GM18867 (cell line): ENCODE data around the gene PTPRN2.
"Not testable (repeated sequence)": the region's sequence is repeated elsewhere in the genome, so short reads cannot be mapped to it uniquely, and the experiment has no call there.

ENCODE experiments used
- ATAC-seq: cut with Tn5 transposase; IDR thresholded peaks from one replicate; pipeline ENCODE4 v1.9.1; 2021; ENCODE audit warnings: mild to moderate bottlenecking, moderate library complexity; ENCODE audit not compliant: unreplicated experiment

PTPRN2 gene

DNA sequence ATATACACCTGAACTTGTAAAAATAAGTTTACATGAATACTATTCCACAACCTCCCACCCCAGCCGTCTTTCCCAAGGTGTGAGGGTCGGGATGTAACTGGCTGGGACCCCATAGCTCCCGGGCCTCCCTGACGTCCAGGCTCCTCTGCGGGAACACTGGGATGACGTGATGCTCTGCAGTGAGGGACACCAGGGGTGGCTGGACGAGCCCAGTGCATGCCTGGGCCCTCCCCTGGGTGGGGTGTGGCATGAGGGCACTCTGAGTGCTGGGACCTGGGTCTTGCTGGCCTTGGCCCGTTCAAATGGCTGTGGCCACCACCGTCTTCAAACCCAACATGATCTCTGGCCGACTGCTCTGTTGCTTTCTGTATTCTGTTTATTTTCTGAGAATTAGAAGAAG lies 1068.4 kb downstream of the PTPRN2 start:
- ATAC-seq: no peak

DNA sequence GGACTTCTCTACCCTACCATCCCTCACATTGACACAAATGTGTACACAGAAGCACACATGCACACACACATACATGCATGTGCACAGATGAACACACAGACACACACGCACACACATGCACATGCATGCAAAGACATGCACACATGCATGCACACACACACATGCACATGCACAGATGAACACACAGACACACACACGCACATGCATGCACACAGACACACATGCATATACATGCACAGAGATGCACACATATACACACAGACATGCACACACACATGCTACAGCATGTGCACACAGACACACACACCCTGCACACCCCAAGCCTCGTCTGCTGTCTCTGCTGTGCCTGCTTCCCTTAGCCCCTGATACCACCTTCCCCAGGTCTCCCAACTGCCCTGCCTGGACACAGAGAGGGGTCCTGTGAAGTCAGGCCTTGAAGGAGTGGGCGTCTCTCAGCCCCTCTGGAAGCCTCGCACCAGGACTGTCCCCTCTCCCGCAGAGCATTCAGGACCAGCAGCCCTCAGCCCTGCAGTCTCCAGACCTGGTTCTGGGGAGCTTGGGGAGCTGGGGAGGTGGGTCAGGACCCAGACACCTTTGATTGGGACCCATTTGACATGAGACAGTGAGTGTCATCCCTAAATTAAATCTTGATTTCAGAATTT lies 1069.0 kb downstream of the PTPRN2 start:
- ATAC-seq: no peak

DNA sequence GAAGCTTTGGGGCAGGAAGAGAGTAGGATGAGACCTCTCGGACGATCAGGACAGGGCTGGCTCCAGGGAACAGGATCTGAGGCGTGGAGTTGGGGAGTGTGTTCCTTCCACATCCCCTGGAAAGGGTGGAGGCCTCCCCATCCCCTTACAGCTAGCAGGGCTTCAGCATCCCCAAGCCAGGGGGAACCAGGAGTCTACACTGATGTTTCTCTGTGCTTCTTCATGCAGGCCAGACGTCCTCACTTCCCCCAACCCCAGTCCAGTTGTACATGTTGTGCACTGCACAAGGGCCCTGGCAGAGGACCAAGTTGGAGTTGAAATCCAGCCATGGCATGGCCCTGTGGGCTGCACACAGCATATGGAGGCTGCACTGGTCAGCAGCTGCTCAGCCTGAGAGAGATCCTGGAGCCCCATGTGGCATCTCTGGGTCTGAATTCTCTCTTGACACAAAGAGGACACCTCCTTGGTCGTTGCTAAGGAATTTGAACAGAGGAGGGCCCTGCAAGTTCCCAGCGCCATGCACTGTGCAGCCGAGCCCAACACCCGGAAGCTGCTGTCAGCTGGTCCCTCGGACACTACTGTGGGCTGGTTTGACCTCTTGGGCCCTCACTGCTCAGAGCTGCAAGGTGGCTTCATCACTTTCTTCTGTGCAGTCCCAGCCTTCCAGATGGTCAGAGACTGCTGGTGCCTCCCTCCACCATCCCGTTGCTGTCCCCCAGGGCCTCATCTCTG lies 1069.7 kb downstream of the PTPRN2 start:
- no peak for ATAC-seq

DNA sequence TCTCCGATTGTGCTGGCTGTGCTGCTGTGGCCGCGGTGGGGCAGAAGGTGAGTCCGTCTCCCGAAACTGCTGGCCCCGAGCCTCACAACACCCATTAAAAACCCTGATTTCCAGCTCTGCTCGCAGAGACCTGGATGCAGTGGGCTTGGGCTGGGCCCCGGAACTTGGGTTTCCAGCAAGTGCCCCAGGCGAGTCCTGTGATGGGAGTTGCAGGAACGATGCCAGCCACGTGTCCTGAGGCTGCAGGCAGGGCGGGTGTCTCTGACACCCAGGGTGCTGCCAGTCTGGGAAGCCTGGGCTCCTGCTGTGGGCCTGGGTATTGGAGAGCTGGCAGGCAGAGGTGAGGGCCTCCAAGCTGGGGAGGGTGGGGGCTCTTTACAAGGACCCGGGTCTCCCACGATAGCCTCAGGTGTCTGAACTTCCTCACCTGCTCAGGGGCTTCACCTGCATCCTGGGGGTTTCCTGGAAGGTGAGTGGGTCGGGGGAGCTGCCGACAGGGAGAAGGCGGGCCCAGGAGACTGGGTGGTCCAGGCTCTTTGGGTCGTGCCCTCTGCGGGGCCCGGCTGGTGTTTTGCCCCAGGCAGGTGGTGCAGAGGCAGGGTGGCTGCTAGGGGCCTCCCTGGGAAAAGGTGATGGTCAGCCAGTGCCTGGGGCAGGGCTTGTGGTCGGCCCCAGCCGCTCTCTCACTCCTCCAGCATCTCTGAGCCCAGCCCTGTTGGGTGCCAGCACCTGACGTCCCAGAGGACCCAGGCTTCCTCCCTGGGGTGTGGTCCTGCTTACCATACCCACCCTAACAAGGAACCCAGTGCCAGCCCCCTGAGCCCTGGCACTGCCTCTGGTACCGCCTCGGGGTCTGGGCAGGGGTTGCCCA lies 1070.5 kb downstream of the PTPRN2 start:
- ATAC-seq: no peak

DNA sequence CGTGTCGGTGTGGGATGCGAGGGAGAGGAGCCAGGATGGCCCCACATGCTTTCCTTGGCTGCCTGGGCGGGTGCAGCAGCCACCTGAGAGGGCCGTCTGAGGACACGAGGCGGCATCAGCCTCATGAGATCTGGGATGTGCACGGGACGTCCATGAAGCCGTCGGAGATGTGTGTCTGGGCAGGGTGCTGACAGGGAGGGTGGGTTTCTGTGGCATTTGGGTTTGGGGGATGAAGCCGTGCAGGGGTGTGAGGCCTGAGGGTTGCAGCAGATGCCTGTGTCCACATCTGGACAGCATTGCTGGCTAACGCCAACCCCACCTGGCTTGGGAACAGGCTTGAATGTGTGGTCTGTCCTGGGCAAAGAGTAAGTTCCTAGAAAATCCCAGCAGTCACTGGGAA lies 1071.3 kb downstream of the PTPRN2 start:
- ATAC-seq: no peak

DNA sequence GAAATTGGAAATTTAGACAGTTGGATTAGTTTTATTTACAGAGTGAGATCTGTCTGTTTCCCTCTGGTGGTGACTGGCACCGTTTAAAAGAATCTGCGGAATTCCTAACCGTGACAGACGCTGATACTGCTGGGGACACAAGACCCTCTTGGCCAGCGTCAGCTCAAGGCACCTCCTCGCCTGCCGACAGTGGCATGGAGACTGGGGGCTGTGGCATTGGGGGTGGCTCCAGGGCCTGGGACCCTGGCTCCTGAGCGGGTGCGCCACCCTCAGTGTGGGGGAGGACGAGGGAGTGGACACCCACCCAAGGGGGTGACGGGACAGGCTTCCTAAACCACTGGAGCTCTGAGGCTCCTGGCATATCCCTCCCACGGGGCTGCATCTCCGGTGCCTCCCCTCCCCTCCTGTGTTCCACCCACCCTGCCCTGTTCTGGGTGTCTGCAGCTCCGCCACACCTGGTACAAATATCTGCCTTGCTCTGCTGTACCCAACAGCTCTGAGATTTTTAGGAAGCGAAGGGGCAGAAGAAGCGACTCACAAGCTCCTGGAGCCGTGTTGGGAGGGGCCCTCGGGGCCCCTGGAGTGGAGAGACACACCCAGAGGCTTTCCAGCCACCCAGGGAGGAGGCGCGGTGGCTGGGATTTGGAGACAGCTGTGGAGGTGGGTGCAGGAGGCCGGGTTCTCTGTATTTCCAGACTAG lies 1072.1 kb downstream of the PTPRN2 start:
- no peak for ATAC-seq

DNA sequence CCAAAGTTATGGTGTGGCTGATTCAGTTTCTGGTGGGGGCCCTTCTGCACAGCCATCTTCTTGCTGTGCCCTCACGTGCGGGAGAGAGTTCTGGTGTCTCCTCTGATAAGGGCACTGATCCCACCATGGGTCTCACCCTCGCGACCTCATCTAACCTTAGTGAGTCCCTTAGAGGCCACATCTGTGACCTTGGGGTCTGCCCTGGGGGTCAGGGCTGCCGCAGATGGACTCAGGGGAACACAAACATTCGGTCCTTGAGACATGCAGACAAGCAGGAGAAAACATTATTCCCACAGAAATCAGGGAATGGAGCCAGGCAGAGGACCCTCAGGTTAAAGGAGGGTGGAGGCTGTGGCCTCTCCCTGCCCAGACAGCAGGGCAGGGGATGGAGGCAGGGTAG lies 1072.9 kb downstream of the PTPRN2 start:
- ATAC-seq: no peak

DNA sequence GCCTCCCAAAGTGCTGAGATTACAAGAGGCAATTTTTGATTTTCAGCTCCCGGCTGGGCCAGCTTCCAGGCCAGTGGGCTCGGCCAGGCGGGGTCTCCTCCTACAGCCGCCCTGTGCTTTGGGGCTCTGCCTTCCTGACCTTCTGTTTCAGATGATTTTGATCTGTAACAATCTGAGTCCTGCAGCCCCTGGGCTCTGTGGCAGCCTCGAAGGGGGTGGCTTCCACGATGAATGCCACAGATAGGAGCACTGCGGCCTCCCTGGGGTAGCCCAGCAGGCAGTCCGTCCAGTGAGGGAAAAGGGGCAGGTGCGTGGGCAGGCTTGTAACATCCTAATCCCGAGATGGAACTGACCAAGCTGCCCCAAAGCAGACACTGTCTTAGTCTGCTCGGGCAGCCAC lies 1073.3 kb downstream of the PTPRN2 start:
- ATAC-seq: no peak

DNA sequence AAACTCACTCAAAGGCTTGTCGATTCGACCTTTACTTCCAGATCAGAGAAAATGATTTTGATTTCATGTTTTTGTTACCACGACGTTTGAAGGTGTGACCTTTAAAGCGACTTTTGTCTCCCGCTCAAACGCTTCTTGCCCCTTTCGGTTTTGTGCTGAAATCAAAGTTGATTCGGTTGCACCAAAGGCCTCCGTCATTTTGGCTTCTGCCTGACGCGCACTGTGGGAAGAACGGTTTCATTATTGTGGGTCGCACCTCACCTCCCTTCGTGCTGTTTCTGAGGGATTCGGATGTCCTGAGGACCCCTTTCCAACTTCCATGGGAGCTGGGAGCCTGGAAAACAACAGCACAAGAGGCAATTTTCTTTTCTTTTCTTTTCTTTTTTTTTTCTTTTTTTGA lies 1073.9 kb downstream of the PTPRN2 start:
- no peak for ATAC-seq

DNA sequence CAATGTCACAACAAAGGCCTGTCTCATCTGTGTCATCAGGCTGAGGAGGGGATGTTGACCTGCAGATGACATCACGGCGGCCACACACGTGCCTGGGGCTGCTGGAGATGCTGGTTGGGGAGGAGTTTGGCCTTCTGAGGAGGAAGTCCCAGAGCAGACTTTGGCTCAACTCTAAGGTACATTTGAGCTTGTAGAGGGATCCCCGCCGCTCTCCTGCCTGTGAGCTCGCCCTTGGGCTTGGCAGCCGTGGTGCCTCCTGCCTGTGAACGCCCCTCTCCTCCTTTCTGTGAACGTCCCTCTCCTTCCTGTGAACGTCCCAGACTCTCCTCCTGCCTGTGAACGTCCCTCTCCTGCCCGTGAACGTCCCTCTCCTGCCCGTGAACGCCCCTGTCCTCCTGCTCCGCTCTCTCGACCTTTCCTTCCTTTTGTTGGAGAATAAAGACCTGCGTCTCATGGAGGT lies 1074.4 kb downstream of the PTPRN2 start:
- no peak for ATAC-seq

DNA sequence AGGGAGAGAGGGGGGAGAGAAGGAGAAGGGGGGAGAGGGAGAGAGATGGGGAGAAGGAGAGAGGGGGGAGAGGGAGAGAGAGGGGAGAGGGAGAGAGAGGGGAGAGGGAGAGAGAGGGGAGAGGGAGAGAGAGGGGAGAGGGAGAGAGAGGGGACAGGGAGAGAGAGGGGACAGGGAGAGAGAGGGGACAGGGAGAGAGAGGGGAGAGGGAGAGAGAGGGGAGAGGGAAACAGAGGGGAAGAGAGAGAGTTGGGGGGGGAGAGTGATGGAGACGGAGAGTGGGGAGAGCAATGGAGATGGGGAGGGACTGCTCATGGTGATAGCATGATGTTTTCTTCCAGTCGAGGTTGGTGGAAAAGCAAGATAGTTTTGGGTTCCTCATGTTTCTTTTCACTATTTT lies 1078.4 kb downstream of the PTPRN2 start:
- no peak for ATAC-seq

DNA sequence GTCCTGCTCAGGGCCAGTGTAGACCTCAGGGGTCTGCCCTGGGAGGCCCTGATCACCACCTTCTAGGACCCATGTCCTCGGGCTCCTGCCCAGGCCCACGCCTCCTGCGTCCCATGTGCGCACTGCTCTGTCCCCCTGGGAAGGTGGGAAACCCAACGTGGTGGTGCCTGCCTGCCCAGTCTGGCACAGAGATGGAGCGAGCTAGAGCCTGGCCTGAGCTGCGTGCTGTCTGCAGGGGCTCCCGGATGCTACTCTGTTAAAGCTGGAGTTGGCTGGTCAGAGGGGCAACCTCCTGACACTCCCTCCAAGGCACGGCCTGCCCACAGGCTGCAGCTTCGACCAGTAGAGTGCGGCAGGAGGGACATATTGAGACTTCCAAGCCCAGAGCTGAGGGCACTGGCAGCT lies 1079.1 kb downstream of the PTPRN2 start:
- ATAC-seq: no peak

DNA sequence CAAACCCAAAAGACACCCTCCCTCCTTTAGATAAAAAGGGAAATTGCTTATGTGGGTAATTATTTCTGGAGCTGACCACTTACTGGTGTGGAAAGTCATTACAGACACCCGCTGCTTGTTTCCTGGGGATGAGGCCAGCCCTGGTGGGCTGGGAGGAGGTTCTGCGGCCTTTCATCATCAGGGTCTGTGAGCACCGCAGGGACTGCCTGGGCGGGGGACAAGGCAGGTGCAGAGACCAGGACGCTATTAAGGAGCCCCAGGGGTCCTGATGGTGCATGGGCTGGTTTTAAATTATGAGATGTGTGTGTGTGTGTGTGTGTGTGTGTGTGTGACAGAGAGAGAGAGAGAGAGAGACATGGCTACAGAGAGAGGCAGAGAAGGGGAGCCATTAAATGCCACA lies 1079.6 kb downstream of the PTPRN2 start:
- no peak for ATAC-seq

DNA sequence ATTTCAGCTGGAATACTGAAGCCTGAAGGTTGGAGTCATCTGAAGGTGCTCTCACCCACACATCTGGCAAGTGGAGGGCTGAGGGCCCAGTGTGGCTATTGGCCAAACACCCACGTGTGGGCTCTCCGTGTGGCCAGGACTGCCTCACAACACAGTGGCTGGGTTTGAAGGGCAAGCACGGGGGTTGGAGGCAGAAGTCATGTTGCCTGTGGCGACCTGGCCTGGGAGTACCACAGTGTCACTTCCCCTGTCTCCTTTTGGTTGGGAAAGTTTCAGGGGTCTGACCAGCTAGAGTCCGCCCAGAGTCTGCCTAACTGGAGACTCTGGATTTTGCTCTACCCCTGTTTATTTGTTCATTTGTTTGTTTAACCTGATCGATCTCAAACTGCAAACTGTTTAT lies 1081.4 kb downstream of the PTPRN2 start:
- ATAC-seq: no peak

DNA sequence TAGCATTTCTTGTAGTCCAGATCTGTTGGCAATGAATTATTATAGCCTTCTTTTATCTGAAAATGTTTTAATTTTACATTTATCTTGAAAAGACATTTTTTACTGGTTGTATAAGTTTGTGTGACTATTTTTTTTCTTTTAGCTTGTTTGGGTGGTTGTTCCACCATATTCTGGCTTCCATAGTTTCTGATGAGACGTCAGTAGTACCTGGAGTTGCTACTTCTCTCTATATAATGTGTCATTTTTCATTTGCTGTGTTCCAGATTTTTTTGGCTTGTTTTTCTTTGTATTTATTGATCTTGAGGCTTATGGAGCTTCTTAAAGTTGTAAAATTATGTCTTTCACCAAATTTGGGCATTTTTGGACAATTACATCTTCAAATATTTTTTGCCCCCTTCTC lies 1082.0 kb downstream of the PTPRN2 start:
- ATAC-seq: no peak

DNA sequence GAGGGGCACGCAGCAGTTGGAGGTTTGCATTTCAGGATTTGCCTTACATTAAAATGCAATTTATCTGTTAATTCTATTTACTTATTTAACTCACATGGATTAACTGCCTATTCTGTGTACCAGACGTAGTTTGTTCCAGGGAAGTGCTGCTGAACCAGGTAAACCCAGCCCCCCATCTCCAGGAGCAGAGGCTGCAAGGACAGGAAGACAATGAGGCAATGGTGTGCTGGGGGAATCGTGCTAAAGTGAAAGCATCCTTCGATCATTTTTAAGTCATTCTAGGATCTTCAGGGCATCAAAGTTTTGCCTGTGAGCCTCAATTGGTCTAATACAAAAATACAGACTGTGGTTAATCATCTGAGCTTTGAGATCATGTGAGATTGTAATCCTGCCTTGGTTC lies 1084.4 kb downstream of the PTPRN2 start:
- no peak for ATAC-seq

DNA sequence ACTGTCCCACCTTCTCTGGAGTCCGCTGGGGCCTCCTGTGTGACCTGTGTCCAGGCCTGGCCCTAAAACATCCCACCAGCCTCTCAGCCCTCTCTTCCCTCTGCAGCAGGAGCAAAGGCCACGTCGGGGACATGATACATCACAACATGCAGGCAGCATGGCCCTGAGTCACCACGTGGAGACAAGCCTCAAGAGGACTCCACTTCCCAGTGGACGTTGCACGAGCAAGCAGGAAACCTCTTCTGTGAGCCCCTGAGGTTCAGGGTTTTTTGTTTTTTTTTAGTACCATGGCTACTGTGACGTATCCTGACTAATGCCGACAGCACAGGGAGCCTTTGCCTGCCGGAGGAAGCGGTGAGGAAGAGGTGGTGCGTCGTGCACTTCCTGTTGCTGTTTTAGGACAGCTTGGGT lies 1084.9 kb downstream of the PTPRN2 start:
- no peak for ATAC-seq

DNA sequence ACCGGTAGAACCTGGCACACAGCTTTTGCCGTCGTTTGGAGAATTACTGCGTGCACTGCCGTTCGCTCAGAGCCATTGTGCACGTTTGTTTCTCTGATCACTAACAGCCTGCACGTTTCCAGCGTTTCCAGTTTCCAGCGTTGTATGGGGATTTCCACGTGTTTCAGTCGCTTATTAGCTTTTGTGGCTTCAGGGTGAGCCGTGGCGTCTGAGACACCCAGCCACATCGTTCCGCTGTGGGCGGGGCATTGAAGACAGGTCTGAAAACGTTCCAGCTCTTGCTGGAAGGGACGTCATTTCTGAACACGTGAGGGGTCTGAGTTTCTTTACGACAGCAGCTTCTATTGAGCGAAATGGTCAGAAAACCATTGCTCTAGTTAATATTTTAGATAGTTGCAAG lies 1086.0 kb downstream of the PTPRN2 start:
- no peak for ATAC-seq

DNA sequence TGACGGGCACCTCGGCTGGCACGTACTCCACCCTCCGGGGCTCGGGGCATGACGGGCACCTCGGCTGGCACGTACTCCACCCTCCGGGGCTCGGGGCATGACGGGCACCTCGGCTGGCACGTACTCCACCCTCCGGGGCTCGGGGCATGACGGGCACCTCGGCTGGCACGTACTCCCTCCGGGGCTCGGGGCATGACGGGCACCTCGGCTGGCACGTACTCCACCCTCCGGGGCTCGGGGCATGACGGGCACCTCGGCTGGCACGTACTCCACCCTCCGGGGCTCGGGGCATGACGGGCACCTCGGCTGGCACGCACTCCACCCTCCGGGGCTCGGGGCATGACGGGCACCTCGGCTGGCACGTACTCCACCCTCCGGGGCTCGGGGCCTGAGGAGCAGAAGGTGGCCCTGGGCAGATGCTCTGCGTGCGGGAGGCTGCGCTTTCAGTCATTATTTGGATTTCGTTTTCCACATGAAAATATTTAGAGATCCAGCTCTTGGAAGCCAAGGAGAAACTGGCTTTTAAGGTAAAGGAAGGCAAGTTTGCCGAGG lies 1086.6 kb downstream of the PTPRN2 start:
- not testable (repeated sequence) for ATAC-seq

DNA sequence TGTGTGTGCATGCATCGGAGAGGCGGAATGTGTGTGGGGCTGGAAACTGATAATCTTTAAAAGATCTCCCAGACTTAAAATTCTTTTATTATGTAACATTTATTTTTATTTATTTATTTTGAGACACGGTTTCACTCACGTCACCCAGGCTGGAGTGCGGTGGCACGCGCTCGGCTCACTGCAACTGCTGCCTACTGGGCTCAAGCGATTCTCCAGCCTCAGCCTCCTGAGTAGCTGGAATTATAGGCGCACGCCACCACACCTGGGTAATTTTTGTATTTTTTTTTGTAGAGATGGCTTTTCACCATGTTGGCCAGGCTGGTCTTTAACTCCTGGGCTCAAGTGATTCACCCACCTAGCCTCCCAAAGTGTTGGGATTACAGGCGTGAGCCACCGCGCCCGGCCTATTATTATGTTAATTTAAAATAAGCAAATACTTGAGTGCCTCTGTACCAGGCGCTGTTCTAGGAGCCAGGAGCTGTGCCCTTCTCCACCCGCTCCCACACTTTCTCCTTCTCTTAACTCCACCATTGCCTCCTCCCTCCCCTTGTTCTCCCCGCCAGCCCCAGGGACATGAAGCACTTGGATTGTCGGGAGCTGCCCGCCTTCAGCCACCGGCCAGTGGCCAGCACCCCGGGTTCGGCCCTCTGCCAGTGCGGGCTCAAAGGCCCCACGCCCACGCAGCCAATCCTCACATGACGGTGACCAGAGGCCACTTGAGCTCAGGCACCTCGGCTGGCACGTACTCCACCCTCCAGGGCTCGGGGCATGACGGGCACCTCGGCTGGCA lies 1087.3 kb downstream of the PTPRN2 start:
- no peak for ATAC-seq
